GM21723 (cell line): Measurements from ENCODE around the gene ARHGAP15.
"Not testable (repeated sequence)": the region's sequence is repeated elsewhere in the genome, so short reads cannot be mapped to it uniquely, and the experiment has no call there.

Experiments used
- ATAC-seq: cut with Tn5 transposase; IDR thresholded peaks from one replicate; pipeline ENCODE4 v1.9.1; 2021; ENCODE audit warnings: mild to moderate bottlenecking, moderate library complexity; ENCODE audit not compliant: unreplicated experiment

The ARHGAP15 gene

DNA sequence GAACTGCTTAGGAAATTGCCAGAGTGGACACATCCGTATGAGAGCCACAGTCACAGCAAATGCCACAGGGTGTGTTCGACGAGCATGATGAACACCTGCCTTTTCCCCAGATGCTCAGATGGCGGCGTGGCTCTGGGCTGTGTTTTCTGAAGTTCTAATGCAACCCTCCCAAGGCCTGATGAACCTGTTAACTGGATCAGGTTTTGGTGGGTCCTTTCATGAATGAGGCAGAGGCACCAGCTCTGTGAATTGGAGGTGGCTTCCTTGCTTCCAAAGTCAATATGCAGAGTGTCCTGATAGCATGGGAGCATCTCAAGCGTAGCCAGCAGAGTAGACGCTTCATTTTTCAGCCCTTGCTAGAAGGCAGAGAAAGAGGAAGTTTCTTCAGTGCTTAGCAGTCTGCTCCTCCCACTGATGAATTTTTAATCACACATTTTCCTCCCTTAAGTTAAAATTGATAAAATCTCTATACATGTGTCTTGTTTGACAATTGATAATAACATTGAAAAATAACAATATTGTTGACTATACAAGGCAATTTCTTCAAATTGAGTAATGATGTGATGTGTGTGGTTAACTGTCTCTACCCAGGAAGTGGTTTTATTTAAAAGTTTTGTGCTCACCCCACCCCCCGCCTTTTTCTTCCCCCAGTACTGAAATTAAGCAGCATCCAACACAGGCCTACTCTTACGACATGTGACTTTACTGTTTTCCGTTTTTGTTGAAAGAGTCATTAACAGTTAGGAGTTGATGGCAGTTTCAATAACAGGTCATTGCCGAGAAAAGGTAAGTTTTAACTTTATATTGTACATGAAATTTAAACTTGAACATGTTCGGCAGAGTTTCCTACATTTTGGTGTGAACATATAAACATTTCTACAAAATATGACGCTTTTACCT, at the start of gene ARHGAP15:
Gene ARHGAP15 (plus strand): TSS at position 739 of the 900 bp plus-strand sequence.
- peak; percentile 91 for ATAC-seq

GRCh38 chr2:143081616-143082015, 47.6 kb upstream of the ARHGAP15 start:
- ATAC-seq: no peak

DNA sequence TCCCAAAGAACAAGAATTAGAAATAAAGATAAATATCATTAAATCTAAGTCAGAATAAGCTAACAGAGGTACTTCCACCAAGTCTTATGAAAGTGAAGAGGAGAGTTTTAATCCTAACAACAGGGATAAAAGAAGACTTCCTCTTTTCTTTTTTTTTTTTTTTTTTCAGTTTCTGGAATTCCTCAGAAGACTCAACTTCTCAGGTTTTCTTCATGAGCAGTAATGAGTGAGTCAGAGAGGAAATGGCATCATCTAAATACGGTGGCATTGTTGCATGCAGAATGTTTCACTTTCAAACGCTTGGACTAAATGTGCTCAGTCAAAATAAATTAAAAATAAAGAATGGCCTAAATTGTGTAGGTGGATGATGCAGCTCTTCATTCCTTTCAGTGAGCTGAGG, 45.6 kb upstream of the ARHGAP15 start:
- no peak for ATAC-seq

DNA sequence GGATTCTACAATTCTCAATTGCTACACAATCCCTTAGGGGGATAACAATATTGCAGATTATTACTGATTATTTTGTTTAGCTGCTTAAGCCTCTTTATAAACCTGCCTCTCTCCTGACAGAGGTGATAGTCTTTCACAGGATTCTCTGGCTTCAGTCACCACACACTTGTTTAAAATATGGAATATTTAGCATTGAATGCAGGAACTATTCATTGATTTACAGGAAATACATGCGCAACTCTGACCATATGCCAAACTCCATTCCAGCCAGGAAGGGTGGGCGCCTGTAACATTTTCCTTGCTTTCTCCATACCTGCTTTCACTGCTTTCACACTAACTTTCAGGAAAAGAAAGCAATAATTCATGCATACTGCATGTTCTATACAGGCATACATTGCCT, 44.8 kb upstream of the ARHGAP15 start:
- ATAC-seq: no peak

- ATAC-seq: peak; percentile 68
These were observed 44.0 kb upstream of the ARHGAP15 start for GRCh38 chr2:143085125-143085784.

DNA sequence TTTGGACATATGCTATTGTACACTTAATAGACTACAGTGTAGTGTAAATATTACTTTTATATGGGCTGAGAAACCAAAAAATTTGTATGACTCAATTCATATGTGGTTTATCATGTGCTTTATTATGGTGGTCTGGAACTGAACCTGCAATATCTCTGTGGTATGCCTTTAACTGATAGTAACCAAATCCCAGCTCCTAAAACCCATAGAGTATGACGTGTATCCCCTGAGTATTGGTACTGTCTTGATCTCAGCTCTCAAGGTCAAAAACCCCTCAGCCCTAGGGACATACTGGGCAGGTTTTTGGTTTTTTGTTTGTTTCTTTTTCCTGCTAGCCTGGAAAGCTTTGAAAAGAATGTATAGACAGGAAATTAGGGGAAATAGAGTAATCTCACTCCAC, 42.2 kb upstream of the ARHGAP15 start:
- no peak for ATAC-seq

- ATAC-seq: no peak
These were observed 40.8 kb upstream of the ARHGAP15 start for GRCh38 chr2:143088388-143088787.

DNA sequence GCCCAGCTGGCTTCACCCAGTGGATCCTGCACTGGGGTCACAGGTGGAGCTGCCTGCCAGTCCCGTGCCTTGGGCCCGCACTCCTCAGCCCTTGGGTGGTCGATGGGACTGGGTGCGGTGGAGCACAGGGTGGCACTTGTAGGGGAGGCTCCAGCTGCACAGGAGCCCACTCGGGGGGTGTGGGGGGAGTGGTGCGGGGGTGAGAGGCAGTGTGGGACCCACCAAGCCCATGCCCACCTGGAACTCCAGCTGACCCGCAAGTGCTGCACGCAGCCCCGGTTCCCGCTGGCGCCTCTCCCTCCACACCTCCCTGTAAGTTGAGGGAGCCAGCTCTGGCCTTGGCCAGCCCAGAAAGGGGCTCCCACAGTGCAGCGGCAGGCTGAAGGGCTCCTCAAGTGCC, 39.7 kb upstream of the ARHGAP15 start:
- ATAC-seq: not testable (repeated sequence)

GRCh38 chr2:143110758-143111428, 18.3 kb upstream of the ARHGAP15 start:
- ATAC-seq: peak; percentile 96

DNA sequence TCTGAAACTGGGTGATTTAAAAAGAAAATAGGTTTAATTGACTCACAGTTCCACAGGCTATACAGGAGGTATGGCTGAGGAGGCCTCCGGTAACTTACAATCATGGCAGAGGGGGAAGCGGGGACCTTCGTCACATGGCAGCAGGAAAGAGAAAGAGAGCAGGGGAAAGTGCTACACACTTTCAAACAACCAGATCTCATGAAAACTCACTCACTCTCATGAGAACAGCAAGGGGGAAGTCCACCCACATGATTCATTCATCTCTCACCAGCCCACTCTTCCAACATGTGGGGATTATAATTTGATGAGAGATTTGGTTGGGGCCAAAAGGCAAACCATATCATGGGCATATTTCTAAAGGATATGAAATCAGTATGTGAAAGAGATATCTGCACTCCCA, 12.0 kb upstream of the ARHGAP15 start:
- no peak for ATAC-seq

- peak; percentile 81 for ATAC-seq
These were observed 8.1 kb upstream of the ARHGAP15 start for GRCh38 chr2:143121079-143121478.

DNA sequence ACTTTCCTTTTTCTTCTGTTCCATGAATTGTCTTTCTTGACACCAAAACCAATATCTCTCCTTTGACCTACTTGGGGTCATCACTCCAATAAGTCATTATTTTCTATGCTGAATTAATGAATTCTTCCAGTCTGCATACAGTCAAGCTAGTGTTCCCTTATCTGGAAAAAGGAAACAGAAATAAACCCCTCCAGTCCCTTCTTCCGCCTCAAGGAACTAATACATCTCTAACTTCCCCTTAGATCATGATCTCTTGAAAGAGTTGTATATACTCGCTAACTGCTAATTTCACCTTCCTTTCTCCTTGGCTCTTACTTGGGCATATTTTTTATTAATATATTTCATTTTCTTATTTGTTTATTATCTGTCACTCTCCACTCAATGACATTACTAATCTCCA, 7.3 kb upstream of the ARHGAP15 start:
- no peak for ATAC-seq

DNA sequence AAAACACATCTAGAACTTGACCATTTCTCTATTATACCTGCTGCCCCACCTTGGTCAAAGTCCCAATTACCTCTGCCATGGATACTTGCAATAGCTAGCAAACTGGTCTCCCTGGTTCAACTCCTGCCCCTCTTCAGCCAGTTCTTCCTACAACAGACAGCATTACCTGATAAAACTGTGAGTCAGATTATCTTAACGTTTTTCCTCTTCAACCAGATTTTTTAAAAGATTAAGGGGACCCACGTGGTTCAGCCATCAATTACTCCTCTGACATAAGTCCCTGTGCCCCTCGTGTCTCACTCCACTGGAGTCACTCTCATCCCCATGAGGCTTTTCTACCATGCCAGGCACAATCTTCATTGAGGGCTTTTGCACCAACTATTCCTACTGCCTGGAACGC, 5.3 kb upstream of the ARHGAP15 start:
- ATAC-seq: no peak

GRCh38 chr2:143124445-143124844, 4.8 kb upstream of the ARHGAP15 start:
- no peak for ATAC-seq

- ATAC-seq: no peak
These were observed 3.5 kb upstream of the ARHGAP15 start for GRCh38 chr2:143125717-143126116.

DNA sequence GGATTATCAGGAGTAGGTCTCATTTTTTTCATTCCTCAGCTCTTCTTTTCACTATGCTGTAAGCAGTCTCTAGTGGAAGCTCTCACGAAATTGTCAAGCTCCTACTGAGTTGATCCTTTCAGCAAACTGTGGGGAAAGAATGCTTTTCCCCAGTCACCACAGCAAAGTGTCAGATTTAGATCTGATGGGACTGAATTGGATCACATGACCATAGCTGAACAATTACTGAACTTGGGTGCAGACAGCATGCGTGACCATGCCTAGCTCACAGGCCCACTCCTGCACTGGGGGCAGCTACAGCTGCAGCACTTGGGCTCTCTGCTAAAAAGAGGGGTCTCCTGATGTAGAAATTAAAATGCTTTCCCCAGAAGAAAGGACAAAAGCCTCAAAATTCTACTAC, 3.1 kb downstream of the ARHGAP15 start:
- peak; percentile 37 for ATAC-seq

GRCh38 chr2:143133783-143134182, 4.6 kb downstream of the ARHGAP15 start:
- ATAC-seq: no peak

DNA sequence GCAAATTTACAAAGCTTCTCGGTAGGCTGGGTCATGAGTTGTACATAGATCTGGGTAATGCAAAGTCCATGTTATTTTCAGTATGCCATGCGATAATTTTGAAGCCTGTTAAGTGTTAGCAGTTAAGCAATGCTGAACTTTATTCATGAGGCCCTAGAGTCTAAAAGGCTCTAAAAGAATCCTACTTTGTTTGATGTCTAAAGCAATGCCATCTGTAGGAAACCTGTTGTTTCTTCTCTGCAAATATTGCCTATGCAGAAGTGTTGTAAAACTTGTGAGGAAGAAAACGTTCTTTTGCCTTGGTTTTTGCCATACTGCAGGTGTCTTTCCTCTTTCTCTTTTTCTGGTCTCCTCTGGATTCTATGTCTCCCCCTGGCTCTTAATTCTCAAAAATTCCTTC, 9.1 kb downstream of the ARHGAP15 start:
- no peak for ATAC-seq

GRCh38 chr2:143139835-143140393, 10.7 kb downstream of the ARHGAP15 start:
- ATAC-seq: peak; percentile 38

DNA sequence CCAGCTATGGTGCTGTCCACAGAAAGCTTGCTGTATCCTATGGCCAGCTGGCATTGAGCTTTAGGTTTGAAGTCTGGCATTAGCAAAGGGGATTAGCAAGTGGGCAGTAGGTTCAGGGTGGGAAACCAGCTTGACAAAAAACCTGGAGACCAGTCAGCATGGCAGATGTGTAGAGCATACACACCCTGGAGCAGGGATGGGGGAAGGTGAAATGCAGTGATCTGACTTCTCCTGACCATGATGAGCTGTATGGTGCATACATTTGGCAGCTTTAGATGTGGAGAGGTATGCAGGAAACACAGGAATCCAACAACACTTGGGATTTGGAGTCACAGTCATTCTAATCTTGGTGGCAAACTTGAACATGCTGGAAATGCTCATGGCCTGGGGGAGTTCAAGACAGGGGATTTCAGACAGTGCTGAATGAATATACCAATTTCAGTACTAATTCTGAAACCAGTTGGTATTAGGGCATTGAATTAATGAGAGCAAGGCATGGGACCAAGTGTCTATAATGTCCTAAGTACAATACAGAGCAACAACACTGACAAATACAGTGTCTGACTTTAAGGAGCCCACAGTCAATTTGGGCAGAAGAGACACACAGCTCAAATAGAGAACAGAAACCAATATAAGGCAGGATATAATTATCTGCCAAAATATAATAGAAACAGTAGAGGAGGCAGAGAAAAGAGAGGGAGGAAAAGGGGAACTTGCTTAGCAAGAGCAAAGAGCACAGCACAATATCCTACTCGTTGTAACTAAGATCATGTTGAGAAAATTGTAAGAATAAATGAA, 11.8 kb downstream of the ARHGAP15 start:
- ATAC-seq: peak; percentile 79

DNA sequence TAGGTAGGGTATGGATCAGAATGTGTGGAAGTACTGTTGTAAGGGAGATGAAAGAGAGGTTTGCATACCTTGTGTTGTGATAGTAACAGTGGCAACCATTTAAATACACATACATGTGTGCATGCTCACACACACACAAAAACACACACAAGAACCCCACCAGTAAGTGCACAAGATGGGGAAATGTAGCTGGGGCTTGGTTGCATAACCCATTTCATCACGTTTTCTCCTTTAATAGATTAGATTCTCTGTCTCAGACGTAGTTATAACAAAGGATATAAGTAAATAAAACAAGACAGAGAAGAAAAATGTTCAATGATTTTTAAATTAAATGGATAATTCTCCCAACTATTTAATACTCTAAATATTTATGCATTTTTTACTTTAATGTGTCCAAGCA, 13.4 kb downstream of the ARHGAP15 start:
- ATAC-seq: no peak
